ENCODE data around the gene MVK.

The MVK gene

DNA sequence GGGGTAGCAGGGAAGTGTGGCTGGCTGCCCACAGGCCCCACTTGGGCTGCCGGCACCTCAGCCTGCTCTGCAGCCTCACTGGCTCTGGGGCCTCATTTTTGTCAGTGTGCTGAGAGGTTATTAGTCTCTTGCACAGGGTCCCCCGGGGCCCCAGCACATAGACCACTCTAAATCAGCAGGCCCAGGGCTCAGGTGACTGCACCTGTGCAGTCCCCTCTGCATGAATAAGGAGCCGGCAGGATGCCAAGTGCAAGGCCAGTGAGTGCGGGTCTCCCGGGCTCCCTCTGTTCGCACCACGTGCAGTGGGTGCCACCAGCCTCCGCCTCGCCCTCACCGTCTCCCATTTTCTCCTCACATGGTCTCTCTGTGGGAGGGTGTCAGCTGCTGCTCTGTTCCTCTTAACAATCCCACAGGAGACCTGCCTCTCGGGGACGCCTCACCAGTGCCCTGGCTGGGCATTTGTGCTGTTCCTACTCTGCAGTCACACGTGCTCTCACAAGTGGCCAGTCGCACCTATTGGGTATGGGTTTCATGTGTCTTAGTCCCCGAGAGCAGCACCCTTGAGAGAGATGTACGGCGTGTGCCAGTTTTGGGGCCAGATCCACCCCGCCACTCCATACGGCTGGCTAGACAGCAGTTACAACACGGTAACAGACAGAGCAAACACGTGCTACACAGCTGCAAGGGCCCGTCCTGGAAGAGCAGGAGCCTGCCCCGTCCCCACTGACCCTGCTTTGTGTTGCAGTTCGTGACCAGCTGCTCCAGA, 40.7 kb upstream of the MVK start:
- Histone ChIP-seq H3K27me3 (ENCODE audit: insufficient read depth, low read length) (no peaks in the 10 kb centered on the region), H3K9me2 (ENCODE audit: low read depth, low read length) (no peaks in the 10 kb centered on the region), H4K20me1 (ENCODE audit: insufficient read depth, low read length) (no peaks in the 10 kb centered on the region), H3K79me2 (ENCODE audit: insufficient read depth, low read length) (no peaks in the 10 kb centered on the region), H3K4me3 (ENCODE audit: low read depth, low read length, poor library complexity, severe bottlenecking) (no peak overlapping the region), H3K4me2 (ENCODE audit: low read length) (no peak overlapping the region), H3K4me1 (ENCODE audit: insufficient read depth, low read length, severe bottlenecking) (no peaks in the 10 kb centered on the region), H3K27ac (ENCODE audit: low read depth, low read length, poor library complexity, severe bottlenecking) (no peak overlapping the region), H3F3A (ENCODE audit: insufficient read depth, low read length) (no peaks in the 10 kb centered on the region), H3K36me3 (ENCODE audit: insufficient read depth, low read length) (no peaks in the 10 kb centered on the region), H3K9ac (ENCODE audit: low read length) (no peak overlapping the region), H2AFZ (ENCODE audit: low read length) (no peak overlapping the region), H3K9me3 (ENCODE audit: low read length) (no peaks in the 10 kb centered on the region)
- TF ChIP-seq CTCF (IDR thresholded peaks at IDR 0.05; ENCODE audit: low read length) (no peak), EZH2 (IDR thresholded peaks at IDR 0.05; ENCODE audit: borderline replicate concordance, low read length) (no peak)

GRCh38 chr12:109533487-109533740, 40.2 kb upstream of the MVK start:
- H3K4me2 ChIP-seq (ENCODE audit: low read length) = no peak overlapping the region
- H3K9me2 ChIP-seq (ENCODE audit: low read depth, low read length) = no peaks in the 10 kb centered on the region
- no peak overlapping the region for H3K4me3 ChIP-seq (ENCODE audit: low read depth, low read length, poor library complexity, severe bottlenecking)
- H3K9ac ChIP-seq (ENCODE audit: low read length) = no peak overlapping the region
- TF ChIP-seq EZH2 (IDR thresholded peaks at IDR 0.05; ENCODE audit: borderline replicate concordance, low read length) (no peak), CTCF (IDR thresholded peaks at IDR 0.05; ENCODE audit: low read length) (no peak)
- H3K79me2 ChIP-seq (ENCODE audit: insufficient read depth, low read length) = no peaks in the 10 kb centered on the region
- H3K9me3 ChIP-seq (ENCODE audit: low read length) = no peaks in the 10 kb centered on the region
- no peak overlapping the region for H2AFZ ChIP-seq (ENCODE audit: low read length)
- H3K36me3 ChIP-seq (ENCODE audit: insufficient read depth, low read length) = no peaks in the 10 kb centered on the region
- no peaks in the 10 kb centered on the region for H3K4me1 ChIP-seq (ENCODE audit: insufficient read depth, low read length, severe bottlenecking)
- H3K27ac ChIP-seq (ENCODE audit: low read depth, low read length, poor library complexity, severe bottlenecking) = no peak overlapping the region
- H4K20me1 ChIP-seq (ENCODE audit: insufficient read depth, low read length) = no peaks in the 10 kb centered on the region
- H3K27me3 ChIP-seq (ENCODE audit: insufficient read depth, low read length) = no peaks in the 10 kb centered on the region
- H3F3A ChIP-seq (ENCODE audit: insufficient read depth, low read length) = no peaks in the 10 kb centered on the region

DNA sequence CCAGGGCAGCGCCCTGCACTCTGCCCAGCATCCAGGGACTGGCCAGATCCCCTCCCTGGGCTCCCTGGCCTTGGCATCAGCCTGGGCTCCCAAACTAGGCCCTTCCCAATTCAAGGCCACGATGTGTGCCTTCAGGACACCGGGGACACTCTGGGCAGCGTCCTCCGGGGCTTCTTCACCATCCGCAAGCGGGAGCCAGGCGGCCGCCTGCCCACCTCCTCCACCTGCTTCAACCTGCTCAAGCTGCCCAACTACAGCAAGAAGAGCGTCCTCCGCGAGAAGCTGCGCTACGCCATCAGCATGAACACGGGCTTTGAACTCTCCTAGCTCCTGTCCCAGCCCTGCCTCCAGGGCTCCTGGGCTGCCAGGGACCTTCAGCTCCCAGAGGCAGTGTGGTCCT, 39.1 kb upstream of the MVK start:
- H2AFZ ChIP-seq (ENCODE audit: low read length) = no peak overlapping the region
- TF ChIP-seq EZH2 (IDR thresholded peaks at IDR 0.05; ENCODE audit: borderline replicate concordance, low read length) (no peak), CTCF (IDR thresholded peaks at IDR 0.05; ENCODE audit: low read length) (no peak)
- H3K4me3 ChIP-seq (ENCODE audit: low read depth, low read length, poor library complexity, severe bottlenecking) = no peak overlapping the region
- no peaks in the 10 kb centered on the region for H3K4me1 ChIP-seq (ENCODE audit: insufficient read depth, low read length, severe bottlenecking)
- no peaks in the 10 kb centered on the region for H3F3A ChIP-seq (ENCODE audit: insufficient read depth, low read length)
- H3K36me3 ChIP-seq (ENCODE audit: insufficient read depth, low read length) = no peaks in the 10 kb centered on the region
- no peaks in the 10 kb centered on the region for H3K27me3 ChIP-seq (ENCODE audit: insufficient read depth, low read length)
- H3K79me2 ChIP-seq (ENCODE audit: insufficient read depth, low read length) = no peaks in the 10 kb centered on the region
- no peaks in the 10 kb centered on the region for H4K20me1 ChIP-seq (ENCODE audit: insufficient read depth, low read length)
- H3K9ac ChIP-seq (ENCODE audit: low read length) = no peak overlapping the region
- H3K27ac ChIP-seq (ENCODE audit: low read depth, low read length, poor library complexity, severe bottlenecking) = no peak overlapping the region
- no peaks in the 10 kb centered on the region for H3K9me2 ChIP-seq (ENCODE audit: low read depth, low read length)
- H3K9me3 ChIP-seq (ENCODE audit: low read length) = no peaks in the 10 kb centered on the region
- H3K4me2 ChIP-seq (ENCODE audit: low read length) = no peak overlapping the region

Data from OCI-LY1 (cell line).